ENCODE results near the gene CELSR2.

Gene CELSR2

GRCh38 chr1:109250454-109251276 is 1.3 kb downstream of the CELSR2 start:
- no peak for DNase-seq (ENCODE audit: low spot score)

- DNase-seq (ENCODE audit: low spot score) = no peak
Observed at GRCh38 chr1:109251277-109252166, 2.2 kb downstream of the CELSR2 start.

GRCh38 chr1:109252167-109252892 is 3.0 kb downstream of the CELSR2 start:
- DNase-seq (ENCODE audit: low spot score) = no peak

GRCh38 chr1:109252893-109253802 is 3.8 kb downstream of the CELSR2 start:
- DNase-seq (ENCODE audit: low spot score) = no peak

DNA sequence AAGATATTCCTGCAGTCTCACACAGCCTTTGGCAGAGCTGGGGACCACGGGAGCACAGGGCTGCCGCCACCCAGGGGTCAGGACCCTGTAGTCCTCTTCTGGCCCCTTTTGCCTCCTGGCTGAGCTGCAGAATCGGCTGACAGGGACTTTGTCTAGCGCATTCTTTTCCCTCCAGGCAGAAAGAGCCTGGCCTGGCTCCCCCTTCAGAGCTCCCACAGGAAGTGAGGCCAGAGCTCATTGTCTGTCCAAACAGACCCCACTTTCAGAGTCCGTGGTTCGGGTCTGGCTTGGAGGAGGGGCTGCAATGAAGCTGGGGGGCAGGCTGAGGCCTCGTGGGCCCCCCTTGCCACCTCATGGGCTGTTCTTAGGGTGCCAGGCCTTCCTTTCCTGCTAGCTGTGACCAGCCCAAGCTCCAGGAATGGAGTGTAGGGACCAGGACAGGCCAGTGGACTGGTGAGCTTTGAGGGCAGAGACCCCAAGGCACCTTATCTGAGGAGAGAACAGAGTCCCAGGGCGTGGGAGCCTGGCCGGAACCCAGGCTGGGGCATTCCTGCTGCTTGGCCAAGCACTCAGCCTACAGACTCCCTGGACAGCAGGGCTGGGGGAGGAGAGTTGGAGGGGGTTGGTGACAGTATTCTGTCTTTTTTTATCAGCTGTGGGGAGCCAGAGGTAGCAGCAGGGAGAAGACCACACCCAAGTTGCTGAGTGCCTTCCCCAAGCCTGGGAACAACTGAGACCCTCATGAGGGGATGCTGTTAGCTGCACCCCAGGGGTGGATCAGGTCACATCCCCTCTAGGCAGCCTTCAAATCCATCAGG is 4.7 kb downstream of the CELSR2 start:
- DNase-seq (ENCODE audit: low spot score) = no peak

DNA sequence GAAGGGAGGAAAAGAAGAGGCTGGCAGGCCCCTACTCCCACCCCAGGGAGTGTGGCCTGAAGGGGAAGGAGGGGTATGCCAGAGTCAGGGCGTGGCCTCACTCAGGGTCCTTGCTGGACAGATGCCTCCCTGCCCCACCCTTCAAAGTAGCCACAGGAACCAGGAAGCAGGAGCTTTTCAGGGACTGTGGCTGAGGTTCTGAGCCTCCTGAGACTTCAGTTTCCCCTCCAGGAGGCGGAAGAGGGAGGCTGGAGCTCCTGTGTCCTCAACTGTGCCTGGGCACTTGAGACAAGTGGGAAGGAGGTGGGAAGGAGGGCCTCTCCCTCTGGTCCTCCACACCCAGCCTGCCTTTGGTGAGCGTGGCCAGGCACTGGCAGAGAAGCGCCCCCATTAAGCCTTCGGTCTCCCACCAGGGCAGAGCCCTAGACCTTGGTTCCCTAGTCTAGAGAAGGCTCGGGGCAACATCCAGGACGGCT is 5.3 kb downstream of the CELSR2 start:
- no peak for DNase-seq (ENCODE audit: low spot score)

GRCh38 chr1:109255097-109255651 is 5.8 kb downstream of the CELSR2 start:
- DNase-seq (ENCODE audit: low spot score) = no peak

- no peak for DNase-seq (ENCODE audit: low spot score)
Observed at GRCh38 chr1:109255678-109256077, 6.3 kb downstream of the CELSR2 start.

DNA sequence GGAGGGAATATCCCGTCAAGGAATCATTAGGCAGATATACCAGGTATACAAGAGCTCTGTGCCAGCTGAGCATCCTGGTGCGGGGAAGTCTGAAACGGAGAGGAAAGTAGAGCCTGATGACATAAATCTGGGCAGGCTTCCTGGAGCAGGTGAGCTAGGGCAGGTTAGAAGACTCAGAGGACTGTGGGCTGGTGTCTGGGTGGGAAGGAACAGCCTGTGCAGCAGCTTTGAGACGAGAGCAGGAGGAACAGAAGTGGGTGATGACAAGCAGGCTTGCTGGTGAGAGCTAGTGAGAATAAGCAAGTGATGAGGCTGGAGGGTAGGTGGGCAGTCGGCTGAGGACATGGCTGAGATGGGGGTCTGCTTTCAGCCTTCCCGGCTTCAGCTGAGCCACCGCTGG is 6.7 kb downstream of the CELSR2 start:
- no peak for DNase-seq (ENCODE audit: low spot score)

- no peak for DNase-seq (ENCODE audit: low spot score)
Observed at GRCh38 chr1:109256971-109257681, 7.8 kb downstream of the CELSR2 start.

- no peak for DNase-seq (ENCODE audit: low spot score)
Observed at GRCh38 chr1:109257682-109258421, 8.5 kb downstream of the CELSR2 start.

DNA sequence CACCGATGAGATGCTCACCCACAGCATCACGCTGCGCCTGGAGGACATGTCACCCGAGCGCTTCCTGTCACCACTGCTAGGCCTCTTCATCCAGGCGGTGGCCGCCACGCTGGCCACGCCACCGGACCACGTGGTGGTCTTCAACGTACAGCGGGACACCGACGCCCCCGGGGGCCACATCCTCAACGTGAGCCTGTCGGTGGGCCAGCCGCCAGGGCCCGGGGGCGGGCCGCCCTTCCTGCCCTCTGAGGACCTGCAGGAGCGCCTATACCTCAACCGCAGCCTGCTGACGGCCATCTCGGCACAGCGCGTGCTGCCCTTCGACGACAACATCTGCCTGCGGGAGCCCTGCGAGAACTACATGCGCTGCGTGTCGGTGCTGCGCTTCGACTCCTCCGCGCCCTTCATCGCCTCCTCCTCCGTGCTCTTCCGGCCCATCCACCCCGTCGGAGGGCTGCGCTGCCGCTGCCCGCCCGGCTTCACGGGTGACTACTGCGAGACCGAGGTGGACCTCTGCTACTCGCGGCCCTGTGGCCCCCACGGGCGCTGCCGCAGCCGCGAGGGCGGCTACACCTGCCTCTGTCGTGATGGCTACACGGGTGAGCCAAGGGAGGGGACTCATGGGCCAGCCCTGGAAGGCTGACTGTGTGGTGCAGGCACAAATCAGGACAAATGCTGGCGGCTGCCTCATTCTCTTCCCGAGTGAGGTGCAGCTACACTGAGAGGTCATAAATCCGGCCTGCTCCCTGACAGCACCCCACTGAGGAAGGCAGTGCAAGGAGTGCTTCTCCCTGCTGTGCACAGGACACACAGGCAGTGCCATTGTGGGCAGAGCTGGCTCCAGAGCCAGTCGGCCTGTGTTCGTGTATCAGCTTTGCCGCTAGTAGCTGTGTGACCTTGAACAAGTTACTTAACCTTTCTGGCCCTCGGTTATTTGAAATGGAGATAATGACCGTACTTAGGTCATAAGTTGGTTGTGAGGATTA is 9.4 kb downstream of the CELSR2 start:
- DNase-seq (ENCODE audit: low spot score) = no peak

- DNase-seq (ENCODE audit: low spot score) = peak; percentile 76
Observed at GRCh38 chr1:109259674-109260557, 10.6 kb downstream of the CELSR2 start.

DNA sequence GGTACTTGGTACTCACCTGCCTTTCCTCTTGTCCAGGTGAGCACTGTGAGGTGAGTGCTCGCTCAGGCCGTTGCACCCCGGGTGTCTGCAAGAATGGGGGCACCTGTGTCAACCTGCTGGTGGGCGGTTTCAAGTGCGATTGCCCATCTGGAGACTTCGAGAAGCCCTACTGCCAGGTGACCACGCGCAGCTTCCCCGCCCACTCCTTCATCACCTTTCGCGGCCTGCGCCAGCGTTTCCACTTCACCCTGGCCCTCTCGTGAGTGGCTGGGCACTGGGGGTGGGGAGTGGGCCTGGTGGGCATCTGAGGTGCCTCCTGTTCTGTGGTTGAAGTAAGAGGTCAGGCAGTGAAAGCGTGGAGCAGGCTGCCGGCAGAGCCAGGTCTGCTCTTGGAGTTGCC is 11.7 kb downstream of the CELSR2 start:
- no peak for DNase-seq (ENCODE audit: low spot score)

DNA sequence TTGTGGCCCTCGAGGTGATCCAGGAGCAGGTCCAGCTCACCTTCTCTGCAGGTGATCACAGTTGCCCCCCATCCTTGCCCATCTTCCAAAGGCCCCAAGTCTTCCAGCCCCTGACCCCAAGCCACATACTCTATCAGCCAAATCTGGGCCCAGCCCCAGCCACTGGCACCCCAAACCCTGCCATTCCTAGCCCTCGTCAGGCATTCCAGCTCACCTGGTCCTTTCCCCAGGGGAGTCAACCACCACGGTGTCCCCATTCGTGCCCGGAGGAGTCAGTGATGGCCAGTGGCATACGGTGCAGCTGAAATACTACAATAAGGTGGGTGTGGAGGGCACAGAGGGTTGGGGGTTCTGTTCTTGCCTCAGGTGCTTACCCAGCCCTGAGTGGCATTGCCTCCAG is 12.2 kb downstream of the CELSR2 start:
- no peak for DNase-seq (ENCODE audit: low spot score)
